K562 (cell line): Measurements from ENCODE around the gene TMEM208. TPM values are rescaled to one million over a fixed set of nuclear protein-coding genes. Genes with fewer than 3 reads are reported as not detected.

Experiments used
- ATAC-seq: fragments of 200-7000 bp; cut with Tn5 transposase; 3 replicates; pipeline ENCODE4 v1.9.1; 2020; ENCODE audit warnings: moderate library complexity
- BruUV-seq: library from RNA; stranded (reverse); fragments of 400-500 nt; replicated peaks from 2 replicates; lab custom pipeline; 2021; lab: Mats Ljungman, UMichigan
- CTCF ChIA-PET: fragments of 300-600 bp; formaldehyde crosslinking; extraction: SDS; loops from one replicate; lab custom pipeline; 2021; ENCODE audit warnings: low intra/inter-chr PET ratio; lab: Yijun Ruan, JAX
- POLR2A ChIA-PET: fragments of 300-600, 350-650 bp; sonication (Branson Sonifier 250); formaldehyde crosslinking; extraction: SDS; loops from one replicate; lab custom pipeline; 2021; ENCODE audit warnings: antibody characterized with exemption, inconsistent platforms; lab: Yijun Ruan, JAX
- DNase-seq, 4 experiments: peaks; one replicate each; pipeline versions ENCODE4 v3.0.0 to v3.0.0-alpha.2; 2011 to 2018; ENCODE audit warnings: low spot score in 3 of 4, mixed read lengths in 3 of 4; ENCODE audit errors: extremely low read depth in 1 of 4
- FAIRE-seq: peaks from 2 replicates; lab custom pipeline; 2011; peaks lifted over from hg19 to GRCh38; lab: Jason Lieb, UNC
- H2AFZ ChIP-seq: 2 replicates; pipeline ENCODE4 v1.6.0; 2011; ENCODE audit warnings: low read depth, low read length, control low read depth, inconsistent platforms
- H3K27ac ChIP-seq: fragments of 200-600 bp; 3 replicates; pipeline ENCODE4 v1.8.0; 2011; ENCODE audit warnings: low read depth, mild to moderate bottlenecking, control low read depth, inconsistent platforms, low read length, moderate library complexity, mixed read lengths; ENCODE audit errors: extremely low read depth
- H3K27me3 ChIP-seq, 2 experiments: fragments of 300-600 bp in 1 of 2; 2 replicates in 1 of 2; 3 replicates in 1 of 2; pipeline versions ENCODE4 v1.6.0 to v1.8.0; 2011; ENCODE audit warnings: inconsistent platforms in 2 of 2, low read length in 2 of 2, mild to moderate bottlenecking in 1 of 2, mixed read lengths in 1 of 2, moderate library complexity in 1 of 2; ENCODE audit not compliant: control insufficient read depth in 2 of 2, insufficient read depth in 2 of 2
- H3K36me3 ChIP-seq: fragments of 300-600 bp; 3 replicates; pipeline ENCODE4 v1.8.0; 2011; ENCODE audit warnings: mild to moderate bottlenecking, low read length, inconsistent platforms; ENCODE audit not compliant: control insufficient read depth, insufficient read depth
- H3K4me1 ChIP-seq, 2 experiments: fragments of 200-600 bp in 1 of 2; replicated peaks in 1 of 2; 2 replicates in 1 of 2; 3 replicates in 1 of 2; pipeline versions ENCODE4 v1.5.1 to v1.8.0; 2011; ENCODE audit warnings: inconsistent platforms in 2 of 2, low read length in 2 of 2, mild to moderate bottlenecking in 1 of 2, mixed read lengths in 1 of 2, moderate library complexity in 1 of 2; ENCODE audit not compliant: control insufficient read depth in 2 of 2, insufficient read depth in 2 of 2
- H3K4me2 ChIP-seq: 2 replicates; pipeline ENCODE4 v1.6.1; 2011; ENCODE audit warnings: low read length, control low read depth, inconsistent platforms, mixed read lengths; ENCODE audit not compliant: insufficient read depth
- H3K4me3 ChIP-seq: fragments of 200-600 bp; sonication (generic), shearing (Covaris generic); 2 replicates; pipeline ENCODE4 v1.5.1; 2016; ENCODE audit warnings: control low read depth, inconsistent platforms
- H3K79me2 ChIP-seq: fragments of 200-600 bp; 3 replicates; pipeline ENCODE4 v1.8.0; 2011; ENCODE audit warnings: low read length, inconsistent platforms; ENCODE audit not compliant: control insufficient read depth, insufficient read depth
- H3K9ac ChIP-seq, 2 experiments: 2 replicates each; pipeline versions ENCODE4 v1.6.0 to v1.6.1; 2011; ENCODE audit warnings: low read depth in 2 of 2, low read length in 2 of 2, control low read depth in 1 of 2, inconsistent platforms in 1 of 2, mild to moderate bottlenecking in 1 of 2, mixed read lengths in 1 of 2; ENCODE audit not compliant: insufficient read depth in 1 of 2
- H3K9me1 ChIP-seq: one replicate; pipeline ENCODE4 v1.6.0; 2011; ENCODE audit warnings: inconsistent platforms, mild to moderate bottlenecking, low read length, moderate library complexity; ENCODE audit not compliant: control insufficient read depth, insufficient read depth
- H3K9me3 ChIP-seq: replicated peaks from 2 replicates; pipeline ENCODE4 v1.5.1; 2011; ENCODE audit warnings: low read depth, low read length, inconsistent platforms; ENCODE audit not compliant: control insufficient read depth, insufficient read depth
- H4K20me1 ChIP-seq: replicated peaks from 2 replicates; pipeline ENCODE4 v1.6.1; 2011; ENCODE audit warnings: low read length, inconsistent platforms, mixed read lengths; ENCODE audit not compliant: control insufficient read depth, insufficient read depth
- POLR2A ChIP-seq: fragments of 450-650 bp; conservative IDR thresholded peaks from 2 replicates; pipeline ENCODE4 v1.6.1; 2016
- POLR2G ChIP-seq: fragments of 200-400 bp; formaldehyde crosslinking; IDR thresholded peaks from 2 replicates; pipeline ENCODE4 v1.6.1; 2017; ENCODE audit warnings: low read depth, mild to moderate bottlenecking, antibody characterized with exemption, low read length, moderate library complexity
- RBFOX2 ChIP-seq: fragments of 200-400 bp; formaldehyde crosslinking; IDR thresholded peaks from 2 replicates; pipeline ENCODE4 v1.6.1; 2017; ENCODE audit warnings: low read depth, mild to moderate bottlenecking, low read length, moderate library complexity
- SP1 ChIP-seq: sonication (generic); formaldehyde crosslinking; IDR thresholded peaks from 2 replicates; pipeline ENCODE4 v1.8.1; 2022; ENCODE audit warnings: mild to moderate bottlenecking, missing genetic modification reagents
- SUPT5H ChIP-seq: fragments of 450-650 bp; IDR thresholded peaks from 2 replicates; pipeline ENCODE4 v1.6.1; 2016
- WGBS: fragments of 100-300 bp; shearing (Covaris generic); methylation state at CpG from one replicate; pipeline ENCODE4 v1.1.6; 2016; ENCODE audit warnings: low coverage, mixed read lengths; ENCODE audit not compliant: insufficient coverage; ENCODE audit errors: missing lambda C conversion rate; 5-methylcytosine and 5-hydroxymethylcytosine counted together
- in situ Hi-C: fragments of 300-500 bp; cut with MboI; formaldehyde crosslinking; loops from 4 replicates; pipeline ENCODE4 v1.15.0; 2018; ENCODE audit warnings: inconsistent platforms, mixed read lengths
- intact Hi-C: fragments of 100-400 bp; cut with micrococcal nuclease; formaldehyde crosslinking; loops from 2 replicates; pipeline ENCODE4 v1.14.2; 2022
- polyA plus RNA-seq, 8 experiments: library from polyadenylated mRNA; depleted of rRNA in 4 of 8; stranded (reverse) in 5 of 8; unstranded in 3 of 8; fragments of >200 nt; fragmentation: Nextera tagmentation in 2 of 8; fragmentation: Illumina TruSeq in 1 of 8; extraction: Ambion mirVana in 2 of 8; extraction: Trizol in 1 of 8; gene quantifications; 2 replicates each; pipeline versions ENCODE4 v1.2.1 to v1.2.3, GENCODE V29; 2011 to 2014; ENCODE audit warnings: inconsistent platforms in 1 of 8, missing spikeins in 1 of 8
- total RNA-seq, 7 experiments: library from RNA; depleted of rRNA in 6 of 7; stranded (reverse); fragments of >200 nt in 6 of 7; fragmentation: Illumina TruSeq in 2 of 7; extraction: Trizol in 2 of 7; gene quantifications; 2 replicates each; pipeline versions ENCODE4 v1.2.1 to v1.2.3, GENCODE V29; 2011 to 2021; ENCODE audit warnings: low replicate concordance in 1 of 7

Gene TMEM208
- total and polyA plus RNA-seq, 9 of the 15 experiments (the other 6 are each of a cell fraction or from before 2014, with no cell fraction given) = 31.8 to 239 (median 54.3) TPM

- Histone ChIP-seq H3K27ac (no peak overlapping the region), H2AFZ (no peak overlapping the region), H3K9me3 (no peaks in the 10 kb centered on the region), H3K4me1 (peaks cover 14 to 25% of the 10 kb centered on the region in 2 experiments; a peak in 4 of 5 replicates), H3K4me3 (no peak overlapping the region), H3K9ac (no peak overlapping the region), H4K20me1 (no peaks in the 10 kb centered on the region), H3K27me3 (no peaks in the 10 kb centered on the region), H3K36me3 (peaks cover 76% of the 10 kb centered on the region; the same call in 2 of the 3 replicates), H3K9me1 (no peaks in the 10 kb centered on the region), H3K4me2 (no peak overlapping the region), H3K79me2 (peaks cover 21% of the 10 kb centered on the region)
- BruUV-seq = no TSS peak
- POLR2A ChIA-PET = interaction anchor here (0.6 kb wide), 1 partner anchor 40 kb away, joined by 3 read pairs; the partner anchor contains the start of gene EXOC3L1
- FAIRE-seq = no peak
- peak; percentile 63 for TF ChIP-seq POLR2G
- peak; percentile 58; the same call in 1 of the 2 replicates for TF ChIP-seq RBFOX2
- TF ChIP-seq SUPT5H = 0 out of 2 replicates have a peak, but pooled peaks have one; percentile 8
- TF ChIP-seq SP1 (CRISPR knock-in tag) = no peak
- TF ChIP-seq POLR2A = peak; percentile 4; the same call in 1 of the 2 replicates
- WGBS = 92% methylated on average over 30 of the region's 32 CpGs
- no peak for DNase-seq
- intact Hi-C loops (loop anchor here (5.0 kb wide), 1 partner anchor 38 kb away; the partner anchor contains the start of genes E2F4 and EXOC3L1), in situ Hi-C loops (no loop called here)
- CTCF ChIA-PET = no interaction called here
- ATAC-seq = no peak
Measured at GRCh38 chr16:67229906-67230808, 3.2 kb downstream of the TMEM208 start.
